ENCODE measurements around the gene AP2A1.

AP2A1 gene

GRCh38 chr19:49850487-49851342, 83.9 kb downstream of the AP2A1 start, which contains the start of gene PTOV1:
PTOV1 (plus strand) TSS chr19:49851159.
- no peak for DNase-seq (ENCODE audit: low read depth, low spot score)
- ChIA-PET CTCF (interaction anchor here (0.9 to 1.2 kb wide), 3 partner anchors 11 to 178 kb away, joined by 4 to 5 read pairs (median 4); no protein-coding TSS in a partner anchor), POLR2A (interaction anchor here (0.7 to 1.6 kb wide), 10 partner anchors 11 to 155 kb away, joined by 3 to 10 read pairs (median 4); partner anchors contain the start of genes AKT1S1, MED25 and TBC1D17)
- no peak for TF ChIP-seq CTCF (IDR thresholded peaks at IDR 0.05; ENCODE audit: insufficient read depth, low read length, missing control alignments)
- H3K4me3 ChIP-seq (ENCODE audit: low read depth, low read length): peak within 1 kb of the TSS; percentile 85

- no peak for TF ChIP-seq CTCF (IDR thresholded peaks at IDR 0.05; ENCODE audit: insufficient read depth, low read length, missing control alignments)
- DNase-seq (ENCODE audit: low read depth, low spot score): no peak
- ChIA-PET CTCF (interaction anchor here (1.2 kb wide), 1 partner anchor 12 kb away, joined by 4 read pairs; no protein-coding TSS in a partner anchor), POLR2A (interaction anchor here (0.8 to 1.6 kb wide), 3 partner anchors 25 to 175 kb away, joined by 3 to 5 read pairs (median 4); partner anchors contain the start of genes AKT1S1, MED25 and TBC1D17)
- peak overlapping the region; percentile 85 for H3K4me3 ChIP-seq (ENCODE audit: low read depth, low read length)
Observed at GRCh38 chr19:49851456-49852259, 84.9 kb downstream of the AP2A1 start.

- peak overlapping the region; percentile 85 for H3K4me3 ChIP-seq (ENCODE audit: low read depth, low read length)
- no peak for TF ChIP-seq CTCF (IDR thresholded peaks at IDR 0.05; ENCODE audit: insufficient read depth, low read length, missing control alignments)
- CTCF ChIA-PET: interaction anchor here (1.0 to 1.1 kb wide), 2 partner anchors 17 to 135 kb away, joined by 3 read pairs; no protein-coding TSS in a partner anchor
- no peak for DNase-seq (ENCODE audit: low read depth, low spot score)
- POLR2A ChIA-PET: interaction anchor here (0.8 kb wide), 1 partner anchor 176 kb away, joined by 3 read pairs; no protein-coding TSS in a partner anchor
Observed at GRCh38 chr19:49852631-49853126, 85.9 kb downstream of the AP2A1 start.

- DNase-seq (ENCODE audit: low read depth, low spot score): no peak
- H3K4me3 ChIP-seq (ENCODE audit: low read depth, low read length): no peak overlapping the region
- ChIA-PET POLR2A (interaction anchor here (0.6 to 1.7 kb wide), 5 partner anchors 12 to 136 kb away, joined by 3 to 5 read pairs (median 3); partner anchors contain the start of genes AKT1S1 and TBC1D17), CTCF (interaction anchor here (0.9 to 1.4 kb wide), 2 partner anchors 11 to 14 kb away, joined by 3 to 4 read pairs; no protein-coding TSS in a partner anchor)
- no peak for TF ChIP-seq CTCF (IDR thresholded peaks at IDR 0.05; ENCODE audit: insufficient read depth, low read length, missing control alignments)
Observed at GRCh38 chr19:49853852-49854377, 87.1 kb downstream of the AP2A1 start.

- no peak for TF ChIP-seq CTCF (IDR thresholded peaks at IDR 0.05; ENCODE audit: insufficient read depth, low read length, missing control alignments)
- CTCF ChIA-PET: interaction anchor here (0.9 to 1.4 kb wide), 2 partner anchors 10 to 13 kb away, joined by 3 to 4 read pairs; no protein-coding TSS in a partner anchor
- no peak overlapping the region for H3K4me3 ChIP-seq (ENCODE audit: low read depth, low read length)
- DNase-seq (ENCODE audit: low read depth, low spot score): no peak
- POLR2A ChIA-PET: interaction anchor here (1.0 to 1.7 kb wide), 4 partner anchors 11 to 88 kb away, joined by 3 to 5 read pairs (median 4); partner anchors contain the start of genes AKT1S1 and TBC1D17
Observed at GRCh38 chr19:49854378-49855263, 87.8 kb downstream of the AP2A1 start.

Measured in AG04449 (cell line).